HG02938 (cell line): ENCODE measurements around the gene SLC23A3.

Source experiments
- ATAC-seq: cut with Tn5 transposase; IDR thresholded peaks from one replicate; pipeline ENCODE4 v1.9.1; 2021; ENCODE audit warnings: mild to moderate bottlenecking, moderate library complexity; ENCODE audit not compliant: unreplicated experiment

The SLC23A3 gene

DNA sequence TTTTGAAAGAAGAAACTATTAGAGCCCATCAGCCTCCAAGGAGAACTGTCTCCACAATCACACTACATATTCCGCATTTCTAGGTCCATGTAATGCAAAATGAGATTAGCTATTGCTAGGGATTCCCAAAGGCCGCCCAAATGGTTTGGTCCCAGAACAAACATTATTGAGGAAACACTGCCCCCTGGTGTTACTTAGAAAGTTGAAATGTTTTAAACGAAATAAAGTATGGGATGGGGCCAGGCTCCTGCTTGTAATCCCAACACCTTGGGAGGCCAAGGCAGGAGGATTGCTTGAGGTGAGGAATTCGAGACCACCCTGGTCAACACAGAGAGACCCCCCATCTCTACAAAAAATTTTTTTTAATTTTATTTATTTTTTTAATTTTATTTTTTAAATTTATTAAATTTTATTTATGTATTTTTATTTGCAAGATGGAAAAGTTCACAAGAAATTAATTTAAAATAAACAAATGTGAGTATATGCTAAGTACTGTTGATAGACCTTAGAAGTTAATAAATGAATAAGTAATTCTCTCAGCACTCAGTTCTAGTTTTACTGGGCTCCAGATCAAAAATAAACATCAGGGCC lies 14.7 kb downstream of the SLC23A3 start:
- no peak for ATAC-seq

- no peak for ATAC-seq
Observed at GRCh38 chr2:219149667-219150066, 20.2 kb downstream of the SLC23A3 start.

DNA sequence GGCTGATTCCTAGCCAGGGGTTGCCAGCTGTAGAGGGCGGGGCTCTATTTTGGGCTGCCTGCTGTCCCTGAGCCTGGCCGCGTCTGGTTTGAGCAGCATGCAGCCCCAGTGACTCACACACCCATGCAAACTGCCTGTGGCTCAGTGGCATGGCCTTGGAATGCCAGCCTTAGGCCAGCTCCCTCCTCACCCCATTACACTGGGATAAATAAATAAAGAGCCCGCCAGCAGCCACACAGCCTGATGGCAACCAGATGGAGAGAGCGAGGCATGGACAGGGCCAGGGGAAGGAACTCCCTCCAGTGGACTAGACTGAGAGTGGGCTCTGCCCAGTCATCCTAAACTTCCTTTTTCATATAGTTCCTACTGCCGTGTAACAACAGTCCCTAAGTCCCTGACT lies 27.5 kb downstream of the SLC23A3 start:
- ATAC-seq: no peak

- no peak for ATAC-seq
Observed at GRCh38 chr2:219140722-219141121, 29.1 kb downstream of the SLC23A3 start.

- ATAC-seq: no peak
Observed at GRCh38 chr2:219133976-219134375, 35.9 kb downstream of the SLC23A3 start.

DNA sequence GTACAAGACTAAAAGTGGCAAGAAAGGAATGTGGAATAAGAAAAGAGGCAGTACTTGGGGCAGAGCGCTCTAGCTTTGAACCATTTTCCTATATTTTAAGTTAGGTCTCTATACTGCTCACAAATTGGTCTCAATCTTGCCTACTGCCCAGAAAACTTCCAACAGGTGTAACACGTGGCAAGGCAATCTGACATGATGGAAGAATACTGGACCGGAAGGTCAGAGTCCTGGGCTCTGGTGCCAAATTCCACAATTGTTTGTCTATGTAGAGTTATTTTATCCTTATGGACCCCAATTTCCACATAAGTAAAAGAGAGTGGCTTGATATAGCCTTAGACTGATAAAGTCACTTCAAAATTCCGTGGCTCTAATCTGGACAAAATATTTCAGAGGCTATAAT lies 38.1 kb downstream of the SLC23A3 start:
- ATAC-seq: no peak

- ATAC-seq: no peak
Observed at GRCh38 chr2:219131327-219131726, 38.5 kb downstream of the SLC23A3 start.

- ATAC-seq: no peak
Observed at GRCh38 chr2:219129589-219129988, 40.2 kb downstream of the SLC23A3 start.

DNA sequence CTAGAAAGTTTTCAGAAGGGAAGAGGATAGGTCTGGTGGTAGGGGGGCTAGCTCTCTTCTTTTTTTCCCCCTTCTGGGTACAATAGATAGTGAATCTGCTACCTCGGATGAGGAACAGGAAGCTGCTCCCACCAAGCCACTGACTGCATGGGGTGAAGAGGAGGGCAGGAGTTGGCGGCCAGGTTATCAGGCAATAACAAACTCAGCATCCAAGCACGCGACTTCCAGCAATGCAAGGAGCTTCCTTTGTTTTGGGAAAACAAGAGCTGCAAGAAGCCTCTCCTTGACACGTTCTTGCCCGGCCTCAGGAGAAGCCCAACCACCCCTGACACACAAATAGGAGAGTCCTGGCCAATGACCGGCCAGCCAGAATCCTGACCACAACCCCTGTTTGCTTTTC lies 41.4 kb downstream of the SLC23A3 start:
- no peak for ATAC-seq

DNA sequence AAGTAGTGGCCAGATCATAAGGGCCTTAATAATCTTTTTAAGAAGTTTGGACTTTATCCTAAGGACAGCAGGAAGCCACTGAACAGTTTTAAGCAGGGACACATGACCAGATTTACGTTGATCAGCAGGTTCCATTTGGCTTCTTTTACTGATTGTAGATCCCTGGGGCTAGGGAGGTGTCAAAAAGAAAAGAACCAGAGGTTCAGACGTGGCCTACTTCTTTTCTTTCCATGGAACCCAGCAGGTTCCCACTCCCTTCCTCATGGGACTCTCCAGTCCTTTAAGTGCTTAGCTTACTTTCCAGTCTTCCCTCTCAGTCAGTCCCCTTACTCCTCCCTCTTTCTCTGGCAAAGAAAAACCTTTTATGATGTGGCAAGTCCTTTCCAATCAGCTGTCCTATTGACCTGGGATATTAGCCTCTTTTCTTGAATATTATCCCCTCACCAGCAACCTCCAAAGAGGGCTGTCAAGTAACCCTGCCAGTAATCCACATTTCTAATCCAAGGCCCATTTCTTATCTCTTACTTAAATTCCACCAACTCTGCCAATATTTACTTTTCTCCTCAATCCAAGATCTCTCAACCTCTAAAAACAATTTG lies 42.7 kb downstream of the SLC23A3 start:
- no peak for ATAC-seq

GRCh38 chr2:219126555-219126954 lies 43.3 kb downstream of the SLC23A3 start:
- ATAC-seq: no peak

DNA sequence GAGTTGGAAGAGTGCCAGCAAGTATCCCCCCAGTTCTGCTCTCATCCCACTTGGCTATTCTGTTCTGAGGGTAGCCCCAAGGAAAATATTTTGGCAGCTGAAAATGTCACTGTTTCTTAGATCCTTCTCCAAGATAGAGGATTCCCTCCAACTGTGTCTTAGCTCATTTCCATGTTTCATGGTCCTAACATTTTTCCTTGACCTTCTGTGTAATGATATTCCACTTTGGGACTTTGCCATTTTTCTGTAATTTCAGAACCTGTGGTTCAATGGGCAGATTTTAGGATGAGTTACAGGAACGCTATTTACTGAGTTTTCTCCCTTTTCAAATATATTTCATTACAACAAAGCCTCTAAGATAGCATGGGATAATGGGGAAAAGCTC lies 44.0 kb downstream of the SLC23A3 start:
- ATAC-seq: no peak

- no peak for ATAC-seq
Observed at GRCh38 chr2:219125225-219125885, 44.5 kb downstream of the SLC23A3 start.

DNA sequence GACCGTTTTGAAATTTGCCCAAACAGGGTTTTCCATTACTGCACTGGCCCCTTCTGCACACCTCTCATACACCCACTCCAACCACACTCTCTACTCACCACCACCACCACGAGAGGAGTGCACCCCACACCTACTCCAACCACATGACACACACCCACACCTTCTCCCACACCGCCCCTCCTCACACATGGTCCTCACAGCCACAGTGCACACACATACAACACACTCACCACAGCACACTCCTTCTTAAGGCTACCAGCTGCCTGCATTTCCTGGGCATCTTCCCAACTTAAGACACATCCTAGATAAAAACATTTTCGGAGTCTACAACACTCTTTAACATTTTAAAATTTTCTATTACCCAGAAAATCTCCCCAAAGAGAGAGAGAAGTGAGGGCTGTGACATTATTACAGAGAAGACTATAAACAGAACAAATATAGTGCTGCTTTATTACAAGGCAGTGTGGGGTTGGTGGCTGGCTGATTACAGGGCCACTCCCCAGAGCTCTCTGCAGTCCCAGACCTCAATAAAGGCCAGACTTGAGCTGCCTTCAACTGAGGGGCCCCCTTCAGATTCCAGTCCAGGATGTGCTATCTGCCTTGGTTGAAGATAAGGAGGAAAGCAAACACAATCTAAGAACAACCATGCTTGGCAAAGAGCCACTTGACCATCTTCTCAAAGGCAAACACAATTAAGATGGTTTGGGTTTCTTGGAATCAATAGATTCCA lies 45.3 kb downstream of the SLC23A3 start:
- ATAC-seq: no peak

DNA sequence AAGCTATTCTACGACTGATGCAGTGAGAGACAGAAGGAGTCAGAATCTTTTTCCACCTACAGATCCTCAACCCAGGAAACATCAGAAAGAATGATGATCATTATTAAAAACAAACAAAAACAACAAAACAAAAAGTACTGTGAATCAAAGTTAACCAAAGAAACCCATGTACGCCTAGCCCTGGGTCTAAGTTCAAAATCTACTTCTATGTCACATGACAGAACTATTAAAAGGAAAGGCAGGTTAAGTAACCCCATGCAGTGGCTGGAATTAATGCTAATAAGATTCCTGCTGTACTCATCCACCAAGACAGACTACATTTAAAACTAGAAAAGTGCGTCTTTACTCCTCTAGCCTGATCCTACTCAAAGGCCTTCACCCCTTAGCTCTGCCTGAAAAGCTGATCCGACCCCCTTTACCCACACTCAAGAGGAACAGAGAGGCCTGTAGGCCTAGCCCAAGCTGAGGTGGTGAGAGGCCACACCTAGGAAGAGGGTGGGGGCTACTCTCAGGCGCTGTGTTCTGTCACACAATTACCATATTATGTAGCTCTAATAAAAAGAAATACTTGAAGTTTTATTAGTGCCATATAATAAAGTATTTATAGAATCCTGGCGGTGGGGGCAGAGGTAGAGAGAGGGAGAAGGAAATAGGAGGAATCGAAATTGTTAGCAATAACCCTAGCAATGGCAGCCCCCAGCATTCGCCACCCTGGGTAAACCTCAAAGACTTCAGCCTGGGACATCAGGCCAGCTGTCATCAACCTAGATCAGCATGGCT lies 46.3 kb downstream of the SLC23A3 start:
- no peak for ATAC-seq

DNA sequence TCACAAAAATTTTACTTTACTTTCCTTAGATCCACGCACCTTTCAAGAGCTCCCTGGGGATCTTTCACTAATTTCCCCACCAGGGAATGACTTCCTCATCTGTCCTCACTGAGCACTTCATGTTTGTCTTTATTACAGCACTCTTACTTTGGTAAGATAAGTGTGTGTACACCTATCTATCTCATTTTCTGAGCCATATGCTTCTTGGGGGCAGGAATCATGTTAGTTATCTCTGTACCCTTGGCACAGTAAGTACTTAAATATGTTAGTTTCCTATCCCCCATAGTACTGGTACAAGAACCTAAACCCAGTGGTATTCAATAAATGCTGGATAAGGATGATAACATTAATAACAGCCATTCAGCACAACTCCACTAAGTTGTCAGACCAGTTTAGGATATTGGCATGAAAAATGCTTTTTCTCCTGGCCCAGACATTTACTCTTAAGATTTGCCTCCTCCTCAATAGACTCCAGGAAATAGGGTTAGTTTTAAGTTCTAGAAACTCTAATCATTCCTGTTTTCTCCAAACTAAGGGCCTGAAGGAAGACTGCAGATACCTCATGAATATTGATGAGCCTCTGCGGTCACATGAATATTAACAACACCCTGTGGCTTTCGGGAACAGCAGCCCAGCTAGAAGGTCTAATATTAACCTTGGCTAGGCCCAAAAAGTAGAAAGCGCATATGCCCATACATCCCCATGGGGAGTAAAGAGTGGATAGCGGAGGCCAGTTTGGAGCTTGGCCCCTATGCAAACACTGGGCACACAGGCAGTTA lies 47.4 kb downstream of the SLC23A3 start:
- no peak for ATAC-seq

- no peak for ATAC-seq
Observed at GRCh38 chr2:219120082-219120481, 49.7 kb downstream of the SLC23A3 start.

DNA sequence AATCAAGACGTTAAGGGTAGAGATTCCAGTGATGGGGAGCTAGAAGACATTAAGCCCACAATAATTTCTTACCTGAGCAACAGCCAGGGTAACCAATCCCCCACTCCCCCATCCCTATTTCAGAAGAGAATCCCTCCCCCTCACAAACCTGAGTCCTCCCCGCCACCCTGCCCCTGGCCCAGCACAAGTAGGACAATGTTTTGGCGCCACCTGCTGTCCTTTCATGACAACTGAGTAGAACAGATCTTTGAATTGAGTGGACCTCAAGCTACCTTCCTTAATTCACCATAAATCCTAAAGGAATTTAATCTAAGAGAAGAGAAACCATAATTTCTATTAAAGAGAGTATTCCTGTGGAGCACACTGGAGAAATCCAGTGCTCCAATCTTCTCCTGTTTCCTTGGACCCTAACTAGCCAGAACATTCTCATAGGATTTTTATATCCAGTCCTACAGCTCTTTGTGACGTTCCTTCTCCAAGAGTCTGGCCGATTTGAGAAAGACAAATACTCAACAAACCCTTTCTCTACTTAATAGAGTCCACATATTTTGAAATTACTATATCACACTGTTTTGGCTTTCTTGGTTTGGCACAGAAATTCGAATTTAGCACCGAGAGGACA lies 50.3 kb downstream of the SLC23A3 start:
- ATAC-seq: no peak

- no peak for ATAC-seq
Observed at GRCh38 chr2:219118504-219118903, 51.3 kb downstream of the SLC23A3 start.
